HG03280 (cell line): ENCODE measurements around the gene RBKS.
"Not testable (repeated sequence)": the region's sequence is repeated elsewhere in the genome, so short reads cannot be mapped to it uniquely, and the experiment has no call there.

Experiments
- ATAC-seq: cut with Tn5 transposase; IDR thresholded peaks from one replicate; pipeline ENCODE4 v1.9.1; 2021; ENCODE audit warnings: mild to moderate bottlenecking, moderate library complexity; ENCODE audit not compliant: unreplicated experiment

Gene RBKS

DNA sequence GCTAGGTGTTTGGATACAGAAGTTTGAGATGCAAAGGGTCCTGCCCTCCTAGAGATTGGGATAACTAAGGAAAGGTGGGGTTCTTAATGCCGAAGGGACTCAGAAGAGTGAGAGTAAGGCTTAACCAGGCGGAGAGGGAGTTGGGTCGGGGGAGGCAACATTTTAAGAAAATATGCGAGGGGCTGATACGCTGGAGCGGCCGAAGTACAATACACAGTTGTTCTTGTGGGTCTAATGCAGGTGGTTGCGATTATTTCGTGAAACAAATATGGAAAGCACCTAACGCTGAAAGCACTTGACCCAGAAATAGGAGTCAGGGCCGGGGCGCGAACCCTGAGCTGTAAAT is 119.0 kb downstream of the RBKS start:
- peak; percentile 23 for ATAC-seq

DNA sequence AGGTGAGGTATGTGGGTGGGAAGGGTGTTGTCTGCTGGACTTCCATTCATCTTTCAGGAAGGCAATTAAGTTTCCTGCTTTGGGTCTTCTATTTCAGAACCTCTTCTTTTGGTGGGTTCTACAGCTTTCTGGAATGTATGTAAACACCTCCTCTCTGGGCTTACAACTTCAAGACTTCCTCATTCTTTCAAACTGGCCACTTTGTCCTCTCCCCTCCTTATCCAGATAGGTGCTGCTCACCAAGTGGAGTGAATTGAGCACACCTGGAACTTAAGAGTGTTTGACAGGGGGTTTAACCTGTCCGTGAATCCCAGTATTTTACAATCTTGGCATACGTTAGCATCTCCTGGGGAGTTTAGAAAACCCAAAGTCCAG is 123.9 kb downstream of the RBKS start:
- ATAC-seq = no peak

DNA sequence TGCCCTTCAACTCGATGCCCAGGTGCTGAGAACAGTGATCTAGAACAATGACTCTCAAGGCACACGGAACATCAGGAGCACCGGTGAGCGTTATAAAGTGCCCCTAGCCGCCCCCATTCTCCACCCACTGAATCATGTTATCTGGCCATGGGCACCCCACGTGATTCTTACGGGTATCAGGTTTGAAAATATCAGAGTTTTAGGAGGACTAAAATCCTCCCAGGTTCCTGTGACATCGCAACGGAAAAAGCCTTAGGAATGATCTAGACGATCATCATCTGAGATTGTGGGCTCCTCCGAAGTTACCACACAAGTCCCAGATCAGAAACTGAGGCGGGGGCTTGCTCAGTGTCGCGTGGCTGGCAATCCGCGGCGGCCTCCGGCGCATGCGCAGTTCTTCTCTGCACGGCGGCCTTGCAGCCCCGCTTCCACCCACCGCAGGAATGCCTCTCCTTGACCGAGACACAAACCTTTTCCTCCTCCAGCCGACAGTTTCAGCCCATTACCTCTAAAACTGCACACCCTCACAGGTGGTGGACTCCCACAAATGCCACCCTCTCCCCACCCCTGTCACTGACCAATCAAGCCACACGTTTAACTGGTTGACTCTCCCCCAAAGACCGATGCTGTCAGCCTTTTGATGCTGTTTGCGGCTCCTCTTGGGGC is 124.4 kb downstream of the RBKS start:
- ATAC-seq = no peak

DNA sequence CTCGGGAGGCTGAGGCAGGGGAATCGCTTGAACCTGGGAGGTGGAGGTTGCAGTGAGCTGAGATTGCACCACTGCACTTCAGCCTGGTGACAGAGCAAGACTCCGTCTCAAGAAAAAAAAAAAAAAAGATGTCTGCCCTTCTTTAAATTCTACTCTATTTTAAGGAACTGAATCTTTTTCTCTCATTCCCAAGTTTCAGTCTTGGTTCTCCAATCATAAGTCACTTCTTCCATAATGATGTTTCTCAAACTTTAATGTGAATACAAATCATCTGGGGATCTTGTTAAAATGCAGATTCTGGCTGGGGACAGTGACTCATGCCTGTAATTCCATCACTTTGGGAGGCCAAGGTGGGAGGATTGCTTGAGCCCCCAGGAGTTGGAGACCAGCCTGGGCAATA is 125.7 kb downstream of the RBKS start:
- ATAC-seq = not testable (repeated sequence)

DNA sequence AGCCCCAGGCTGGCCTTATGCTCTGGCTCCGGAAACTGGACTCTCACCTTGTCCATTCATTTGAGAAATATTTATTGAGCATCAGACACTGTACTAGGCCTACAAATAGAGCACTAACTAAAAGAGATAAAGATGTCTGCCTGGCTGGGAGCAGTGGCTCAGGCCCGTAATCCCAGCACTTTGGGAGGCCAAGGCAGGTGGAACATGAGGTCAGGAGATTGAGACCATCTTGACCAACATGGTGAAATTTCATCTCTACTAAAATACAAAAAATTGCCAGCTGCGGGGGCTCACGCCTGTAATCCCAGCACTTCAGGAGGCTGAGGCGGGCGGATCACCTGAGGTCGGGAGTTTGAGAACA is 126.3 kb downstream of the RBKS start:
- ATAC-seq = no peak

DNA sequence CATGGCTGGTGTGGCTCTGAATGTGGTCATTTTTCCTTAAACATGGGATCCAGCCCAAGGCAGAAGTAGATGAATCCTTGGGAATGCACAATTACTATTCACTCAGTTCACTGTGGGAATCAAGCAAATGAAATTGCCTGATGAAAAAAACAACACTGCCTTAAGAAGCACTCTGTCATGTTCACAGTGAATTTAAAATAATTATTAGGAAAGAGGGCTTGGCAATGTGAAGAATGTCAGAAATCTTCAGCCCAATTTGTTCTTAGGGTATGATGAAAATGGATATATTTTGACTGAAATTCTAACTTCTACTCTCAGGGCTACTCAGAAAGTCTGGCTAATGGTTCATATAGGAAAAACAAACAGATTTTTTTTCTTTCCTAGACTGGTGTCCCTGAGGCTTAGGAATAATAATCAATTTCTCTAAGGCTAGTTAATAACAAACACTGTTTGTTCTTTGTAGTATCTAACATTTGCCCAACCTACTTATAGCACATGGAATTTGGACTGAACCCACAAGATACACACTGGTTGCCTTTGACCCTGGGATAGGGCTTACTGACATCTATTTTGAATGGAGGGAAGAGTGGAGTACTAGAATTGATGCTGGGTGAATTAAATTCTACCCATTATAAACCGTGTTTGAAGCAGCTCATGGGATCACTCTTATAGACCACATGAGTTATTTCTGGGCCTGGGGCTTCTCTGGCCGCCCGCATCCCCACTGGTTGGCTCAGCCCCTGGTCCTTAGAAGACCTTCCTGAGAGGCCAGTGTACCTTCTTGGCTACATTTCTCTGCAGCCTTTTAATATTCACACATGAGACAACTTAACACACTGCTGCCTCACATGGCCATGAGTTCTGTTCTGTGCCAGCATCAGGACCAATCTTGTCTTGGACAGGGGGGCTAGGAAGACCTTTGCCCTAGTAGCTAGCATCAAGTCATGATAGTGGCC is 127.0 kb downstream of the RBKS start:
- ATAC-seq = no peak

DNA sequence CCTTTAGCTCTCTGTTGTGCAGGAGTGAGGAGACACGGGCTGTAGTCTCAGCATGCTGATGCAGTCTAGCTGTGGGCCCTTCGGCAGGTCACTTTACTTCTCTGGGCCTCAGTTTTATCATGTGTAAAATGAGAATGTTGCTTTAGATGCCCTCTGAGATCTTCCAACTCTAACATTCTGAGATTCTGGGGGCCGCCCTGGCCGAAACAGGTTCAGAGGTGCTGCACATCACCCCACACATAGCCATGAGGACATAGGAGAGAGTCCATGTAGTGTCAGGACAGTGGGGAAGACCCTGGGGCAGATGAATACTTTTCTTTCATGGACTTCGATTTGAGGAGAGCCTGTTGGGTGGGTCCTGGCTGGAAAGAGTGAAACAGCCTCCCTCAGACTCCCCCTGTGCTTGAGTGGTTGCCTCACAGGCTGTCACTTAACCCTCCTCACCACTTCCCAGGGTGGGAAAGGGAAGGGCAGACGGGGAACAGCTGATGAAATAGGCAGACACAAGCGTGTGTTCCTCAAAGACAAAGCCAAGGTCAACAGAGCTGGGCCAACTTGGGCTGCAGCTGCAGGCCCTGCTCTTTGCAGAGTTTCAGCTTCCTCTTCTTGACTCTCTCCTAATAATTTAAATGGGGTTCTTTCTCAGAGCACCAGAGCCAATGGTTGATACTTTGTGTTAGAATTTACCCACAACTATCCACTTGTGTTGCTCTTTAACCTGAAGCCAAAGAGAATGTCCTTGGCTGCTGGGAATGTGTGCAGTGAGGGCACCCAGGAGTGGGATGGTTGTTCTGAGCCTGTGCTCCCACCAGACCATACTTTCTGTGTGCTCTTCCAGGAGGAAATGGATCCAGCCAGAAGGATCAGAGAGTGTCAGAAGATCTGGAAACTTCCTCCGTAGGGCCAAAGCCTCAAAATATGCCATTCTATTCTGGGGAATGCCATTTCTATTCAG is 133.4 kb downstream of the RBKS start:
- no peak for ATAC-seq

DNA sequence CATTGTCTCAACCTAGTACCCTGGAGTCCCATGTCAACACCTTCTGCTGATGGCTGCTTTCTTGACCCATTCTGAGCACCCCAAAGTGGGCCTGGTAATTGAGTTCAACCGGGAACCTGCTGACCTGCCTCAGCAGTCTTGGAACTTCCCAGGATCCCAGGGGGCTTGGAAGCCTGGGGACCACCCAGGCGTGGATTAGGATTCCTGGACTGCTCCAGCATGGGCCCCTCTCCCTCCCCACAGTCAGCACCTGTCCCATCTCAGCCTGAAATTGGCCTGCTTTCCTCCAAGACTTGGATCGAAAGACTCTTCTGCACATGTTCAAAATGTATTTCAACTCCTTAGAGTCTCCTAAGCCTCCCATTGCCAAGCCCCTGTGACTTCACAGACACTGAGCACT is 134.1 kb downstream of the RBKS start:
- ATAC-seq = no peak

DNA sequence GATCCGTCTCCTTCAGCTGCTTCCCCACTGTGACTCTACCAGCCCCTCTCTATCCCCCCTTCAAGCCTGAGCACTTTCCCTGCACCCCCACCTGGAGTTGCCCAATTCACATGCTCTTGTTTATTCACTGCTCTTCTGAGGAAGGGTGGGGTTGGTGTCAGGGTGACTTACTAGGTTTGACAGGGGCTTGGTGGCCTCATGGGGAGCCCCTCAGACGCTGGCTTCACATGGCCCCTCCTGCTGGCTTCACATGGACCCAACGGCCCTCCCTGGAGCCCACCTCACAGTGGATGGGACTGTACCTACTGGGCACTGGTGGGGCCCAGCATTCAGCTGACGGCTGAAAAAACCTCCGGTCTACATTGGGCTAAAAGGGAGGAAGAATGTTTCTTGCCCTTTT is 135.4 kb downstream of the RBKS start:
- ATAC-seq = no peak

DNA sequence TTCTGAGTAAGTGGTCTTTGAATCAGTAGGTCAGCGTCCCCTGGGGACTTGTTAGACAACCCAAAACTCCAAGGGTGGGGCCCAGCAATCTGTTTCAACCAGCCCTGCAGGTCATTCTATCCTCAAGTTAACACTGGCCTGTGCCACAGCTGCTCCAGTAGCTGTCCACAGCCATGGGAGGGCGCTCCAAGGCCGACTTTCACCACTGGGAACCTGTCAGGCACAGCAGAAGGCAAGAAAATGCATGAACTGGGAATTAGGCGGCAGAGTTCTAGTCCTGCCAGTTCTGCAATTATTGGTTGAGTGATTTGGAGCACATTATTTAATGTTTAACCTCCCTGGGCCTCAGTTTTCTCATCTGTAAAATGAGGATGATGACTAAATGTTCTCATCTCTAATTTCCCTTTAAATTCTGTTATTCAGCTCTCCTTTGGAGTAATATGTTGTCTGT is 136.0 kb downstream of the RBKS start:
- no peak for ATAC-seq

DNA sequence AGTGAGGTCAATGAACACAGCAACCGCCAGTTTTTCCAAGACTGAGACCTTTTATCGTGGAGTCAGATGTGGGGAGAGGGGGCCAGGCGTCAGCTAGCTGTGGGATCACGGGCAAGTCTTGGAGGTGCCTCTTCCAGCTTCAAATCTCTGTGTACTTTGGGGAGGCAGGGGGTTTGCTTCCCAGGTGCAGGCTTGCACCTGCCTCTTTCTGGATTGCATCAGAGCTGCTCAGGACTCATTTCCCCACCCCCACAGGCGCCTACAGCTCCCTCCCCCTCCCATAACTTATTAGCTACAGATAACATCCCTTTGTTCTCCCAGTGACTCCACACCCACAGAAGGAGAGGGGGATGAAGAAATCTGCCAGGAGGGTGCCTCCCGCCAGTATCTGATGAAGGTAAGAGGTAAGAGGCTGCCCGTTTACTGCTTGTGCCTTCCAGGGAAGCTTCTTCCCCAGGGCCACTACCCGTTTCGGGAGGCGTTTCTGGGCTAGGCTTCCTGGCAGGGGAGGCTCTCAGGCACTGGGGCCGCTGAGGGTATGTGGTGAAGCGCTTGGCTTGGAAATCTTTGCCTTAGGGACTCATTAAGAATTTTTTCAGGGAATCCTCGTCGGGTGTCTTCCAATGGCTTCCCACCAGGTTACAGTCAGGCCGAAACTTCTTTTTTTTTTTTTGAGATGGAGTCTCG is 137.5 kb downstream of the RBKS start:
- no peak for ATAC-seq

DNA sequence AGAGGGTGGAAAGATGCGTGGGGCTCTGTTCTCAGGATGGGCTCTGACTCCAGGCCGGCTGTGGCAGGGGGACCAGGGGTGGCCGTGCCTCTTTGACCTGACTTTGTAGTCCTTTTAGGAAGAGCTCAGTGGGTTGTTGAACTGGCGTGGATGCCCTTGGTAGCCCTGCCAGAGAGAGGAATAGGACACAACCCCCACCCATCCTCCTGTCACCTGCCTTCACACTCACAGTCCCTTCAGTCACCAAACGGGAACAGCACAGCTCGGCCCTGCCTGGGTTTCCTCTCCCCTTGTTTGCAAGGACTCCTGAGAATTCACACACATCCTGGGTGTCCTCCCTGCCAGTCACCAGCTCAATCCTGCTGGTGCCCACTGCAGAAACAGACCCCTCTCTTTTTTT is 138.8 kb downstream of the RBKS start:
- ATAC-seq = no peak

DNA sequence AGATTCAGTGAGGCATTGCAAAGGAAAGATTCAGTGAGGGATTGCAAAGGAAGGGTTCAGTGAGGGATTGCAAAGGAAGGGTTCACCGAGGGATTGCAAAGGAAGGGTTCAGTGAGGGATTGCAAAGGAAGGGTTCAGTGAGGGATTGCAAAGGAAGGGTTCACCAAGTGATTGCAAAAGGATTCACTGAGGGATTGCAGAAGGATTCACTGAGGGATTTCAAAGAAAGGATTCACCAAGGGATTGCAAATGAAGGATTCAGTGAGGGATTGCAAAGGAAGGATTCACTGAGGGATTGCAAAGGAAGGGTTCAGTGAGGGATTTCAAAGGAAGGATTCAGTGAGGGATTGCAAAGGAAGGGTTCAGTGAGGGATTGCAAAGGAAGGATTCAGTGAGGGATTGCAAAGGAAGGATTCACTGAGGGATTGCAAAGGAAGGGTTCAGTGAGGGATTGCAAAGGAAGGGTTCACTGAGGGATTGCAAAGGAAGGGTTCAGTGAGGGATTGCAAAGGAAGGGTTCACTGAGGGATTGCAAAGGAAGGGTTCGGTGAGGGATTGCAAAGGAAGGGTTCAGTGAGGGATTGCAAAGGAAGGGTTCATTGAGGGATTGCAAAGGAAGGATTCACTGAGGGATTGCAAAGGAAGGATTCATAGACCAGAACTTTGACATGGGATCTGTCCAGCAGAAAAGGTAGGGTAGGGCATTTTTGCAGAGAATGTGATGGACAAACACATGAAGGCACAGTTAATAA is 141.2 kb downstream of the RBKS start:
- not testable (repeated sequence) for ATAC-seq

DNA sequence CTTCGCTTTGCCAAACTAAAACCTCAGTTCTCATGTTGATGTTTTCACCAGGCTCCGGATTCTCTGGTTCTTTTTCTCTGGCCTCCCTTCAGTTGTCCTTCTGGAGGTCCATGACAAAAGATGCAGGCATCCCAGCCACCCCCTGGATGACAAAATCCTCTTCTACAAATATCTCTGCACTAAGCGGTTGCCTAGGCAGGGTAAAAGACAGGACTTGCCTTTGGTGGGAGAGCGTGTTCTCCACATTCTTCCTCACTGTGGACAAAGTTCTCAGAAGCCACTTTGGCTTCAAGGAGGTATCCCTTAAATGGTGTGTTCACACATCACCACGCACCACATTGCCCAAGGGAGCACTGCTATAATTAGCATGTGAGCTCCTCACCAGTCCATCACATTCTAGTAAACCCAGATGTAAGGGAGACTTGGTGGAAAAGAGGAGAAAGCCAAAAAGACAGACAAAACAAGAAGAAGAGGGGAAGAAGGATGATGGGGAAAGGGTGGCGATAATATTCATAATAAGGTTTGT is 142.3 kb downstream of the RBKS start:
- no peak for ATAC-seq

DNA sequence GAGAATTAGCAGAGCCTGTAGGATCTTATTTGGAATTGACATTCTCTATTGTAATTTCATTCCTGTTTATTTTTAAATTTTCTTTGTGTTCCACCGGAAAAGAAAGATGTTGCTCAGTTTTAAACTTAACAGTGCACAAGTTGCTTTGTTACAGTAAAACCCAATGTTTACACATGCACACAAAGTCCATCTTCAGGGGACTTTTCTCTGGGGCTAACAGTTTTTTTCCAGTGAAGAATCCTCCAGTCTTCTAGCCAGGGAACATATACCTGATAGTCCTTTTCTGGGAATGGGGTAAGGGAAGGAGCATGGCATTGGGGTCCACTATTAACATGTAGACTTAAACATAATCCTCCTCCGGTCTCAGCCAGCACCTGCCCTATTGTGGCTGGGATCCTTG is 143.9 kb downstream of the RBKS start:
- no peak for ATAC-seq

DNA sequence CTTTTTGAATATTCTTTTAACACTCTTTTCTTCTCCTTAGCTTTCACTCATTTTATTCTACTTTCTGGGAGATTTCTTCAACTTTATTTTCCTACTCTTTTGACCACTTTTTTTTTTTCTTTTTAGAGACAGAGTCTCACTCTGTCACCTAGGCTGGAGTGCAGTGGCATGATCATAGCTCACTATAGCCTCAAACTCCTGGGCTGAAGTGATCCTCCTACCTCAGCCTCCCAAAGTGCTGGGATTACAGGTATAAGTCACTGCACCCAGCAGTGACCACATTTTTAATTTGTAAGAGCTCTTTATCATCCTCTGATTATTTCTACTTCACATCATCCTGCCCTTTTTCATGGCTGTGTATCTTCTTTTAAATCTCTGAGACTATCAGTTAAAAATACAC is 144.7 kb downstream of the RBKS start:
- ATAC-seq = not testable (repeated sequence)

DNA sequence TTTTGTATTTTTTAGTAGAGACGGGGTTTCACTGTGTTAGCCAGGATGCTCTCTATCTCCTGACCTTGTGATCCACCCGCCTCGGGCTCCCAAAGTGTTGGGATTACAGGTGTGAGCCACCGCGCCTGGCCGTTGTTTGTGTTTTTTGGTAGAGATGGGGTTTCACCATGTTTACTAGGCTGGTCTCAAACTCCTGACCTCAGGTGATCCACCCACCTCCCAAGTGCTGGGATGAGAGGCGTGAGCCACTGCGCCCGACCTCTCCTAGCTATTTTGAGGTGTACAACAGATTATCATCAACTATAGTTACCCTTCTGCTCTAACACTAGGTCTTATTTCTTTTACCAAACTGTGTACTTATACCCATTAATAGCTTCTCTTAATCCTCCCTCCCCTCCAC is 147.6 kb downstream of the RBKS start:
- no peak for ATAC-seq

DNA sequence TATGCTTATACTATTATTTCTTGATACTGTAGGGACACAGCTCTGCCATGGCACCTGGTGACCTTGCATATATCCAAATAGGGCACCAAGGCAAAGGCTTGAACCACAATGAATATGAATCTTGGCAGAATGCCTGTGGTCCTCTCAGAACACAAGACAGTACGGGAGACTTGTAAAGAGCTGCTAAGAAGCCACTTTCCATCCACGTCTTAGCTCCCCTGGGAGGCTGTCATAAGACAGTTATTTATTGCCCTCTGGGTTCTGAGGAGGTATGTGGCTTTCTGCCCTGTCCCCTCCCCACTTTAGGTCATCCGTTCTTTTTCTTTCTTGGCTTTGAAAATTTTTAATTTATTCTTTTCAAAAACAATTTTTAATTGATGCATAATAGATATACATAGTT is 148.5 kb downstream of the RBKS start:
- no peak for ATAC-seq

DNA sequence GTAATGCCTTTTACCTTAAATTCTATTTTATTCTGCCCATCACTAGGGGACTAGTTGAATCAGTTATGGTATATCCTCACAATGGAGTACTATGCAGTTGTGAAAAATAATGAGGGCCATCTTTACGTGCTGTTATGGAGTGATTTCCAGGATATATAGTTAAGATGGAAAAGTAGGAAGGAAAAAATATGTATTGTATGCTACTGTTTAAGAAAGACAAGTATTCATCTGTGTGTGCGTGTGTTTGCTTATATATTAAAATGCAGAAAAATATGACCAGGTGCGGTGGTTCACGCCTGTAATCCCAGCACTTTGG is 151.2 kb downstream of the RBKS start:
- no peak for ATAC-seq
